KG1 (cell line): ENCODE measurements around the gene NELFE.

Source experiments
- DNase-seq: peaks from one replicate; lab custom pipeline; 2025; lab: John Stamatoyannopoulos, UW

The NELFE gene

DNA sequence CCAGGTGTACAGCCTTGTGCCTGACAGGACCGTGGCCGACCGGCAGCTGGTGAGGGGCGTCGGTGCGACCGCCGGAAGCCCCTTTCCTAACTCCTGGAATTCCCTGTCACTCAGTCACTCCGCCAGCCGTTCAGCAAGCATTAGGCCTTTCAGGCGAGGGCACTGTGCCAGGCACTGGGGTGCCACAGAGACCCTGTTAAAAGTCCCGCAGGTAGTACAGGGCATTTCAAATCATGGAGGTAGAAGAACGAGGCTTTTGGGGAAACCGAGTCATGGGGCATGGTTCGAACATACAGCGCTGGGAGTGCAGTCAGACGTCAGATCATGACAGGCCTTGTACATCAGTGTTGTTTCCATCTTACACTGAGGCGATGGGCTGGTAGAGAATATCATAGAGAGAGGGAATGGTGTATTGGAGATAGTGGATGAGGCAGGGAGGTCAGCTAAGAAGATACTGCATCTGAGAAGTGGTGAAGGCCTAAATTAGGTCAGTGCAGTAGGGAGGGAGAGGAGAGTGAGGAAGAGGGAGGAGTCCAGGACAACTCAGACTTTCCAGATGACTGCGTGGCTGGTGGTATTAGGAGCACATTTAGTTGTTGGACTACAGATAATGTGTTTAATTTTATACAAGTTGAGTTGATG lies 14.1 kb upstream of the NELFE start:
- no peak for DNase-seq

- DNase-seq, result peak; percentile 96
Measured at GRCh38 chr6:31971993-31972708, 13.4 kb upstream of the NELFE start, which contains the start of gene DXO. TSS of gene DXO (minus strand) at chr6:31972138. CDS start at chr6:31971675, 463 bp downstream.

DNA sequence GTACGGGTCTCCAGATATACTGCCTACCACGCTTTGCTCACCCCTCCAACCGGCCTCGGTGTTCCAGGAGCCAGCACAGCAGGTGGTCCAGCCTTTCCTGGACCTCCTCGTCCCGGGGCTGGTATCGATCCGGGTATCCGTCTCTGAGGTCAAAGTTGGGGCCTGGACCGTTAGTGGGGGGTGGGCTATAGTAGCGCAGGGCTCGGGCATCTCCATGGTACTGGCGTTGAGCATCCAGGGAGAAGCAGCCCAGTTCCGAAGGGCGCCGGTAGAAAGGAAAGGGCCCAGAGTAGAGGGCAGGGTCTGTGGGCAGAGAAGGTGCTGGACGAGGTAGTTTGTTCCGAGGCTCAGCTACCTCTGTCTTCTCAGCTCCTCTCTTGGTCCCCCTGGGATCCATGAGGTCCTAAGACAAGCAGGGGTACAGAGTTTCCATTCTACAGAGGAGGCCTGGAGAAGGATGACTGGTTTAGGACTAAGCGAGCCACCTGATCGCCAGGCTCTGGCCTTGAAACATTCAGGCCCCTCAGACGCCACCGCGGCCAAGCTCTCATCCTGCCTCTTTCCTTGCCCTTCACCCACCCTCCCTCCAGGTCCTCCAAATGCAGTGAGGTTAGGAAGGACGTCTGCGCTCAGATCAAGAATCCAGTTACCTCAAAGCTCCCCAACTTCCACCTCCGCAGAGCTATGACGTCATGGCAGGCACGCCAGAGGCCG lies 12.7 kb upstream of the NELFE start:
- no peak for DNase-seq

- DNase-seq, result no peak
Measured at GRCh38 chr6:31970604-31971271, 12.0 kb upstream of the NELFE start.

- no peak for DNase-seq
Measured at GRCh38 chr6:31969712-31970603, 11.2 kb upstream of the NELFE start.

GRCh38 chr6:31968791-31969711 lies 10.3 kb upstream of the NELFE start:
- no peak for DNase-seq

- DNase-seq, result no peak
Measured at GRCh38 chr6:31968326-31968725, 9.6 kb upstream of the NELFE start.

DNA sequence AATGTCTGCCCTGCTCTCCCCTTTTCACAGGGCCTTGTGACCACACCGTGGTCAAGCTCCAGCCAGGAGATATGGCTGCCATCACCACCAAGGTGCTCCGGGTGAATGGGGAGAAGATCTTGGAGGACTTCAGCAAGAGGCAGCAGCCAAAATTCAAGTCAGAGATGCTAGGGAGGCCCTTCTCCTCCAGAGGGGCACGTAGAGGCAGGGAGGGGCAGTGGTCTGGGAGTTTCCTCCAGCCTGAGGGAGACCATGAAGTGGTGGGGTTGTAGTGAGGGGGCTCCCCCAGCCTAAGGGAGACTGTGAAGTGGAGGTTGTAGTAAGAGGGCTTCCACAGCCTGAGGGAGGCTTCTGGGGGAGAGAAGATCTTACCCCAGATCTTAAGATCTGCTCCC lies 9.2 kb upstream of the NELFE start:
- DNase-seq, result no peak

DNA sequence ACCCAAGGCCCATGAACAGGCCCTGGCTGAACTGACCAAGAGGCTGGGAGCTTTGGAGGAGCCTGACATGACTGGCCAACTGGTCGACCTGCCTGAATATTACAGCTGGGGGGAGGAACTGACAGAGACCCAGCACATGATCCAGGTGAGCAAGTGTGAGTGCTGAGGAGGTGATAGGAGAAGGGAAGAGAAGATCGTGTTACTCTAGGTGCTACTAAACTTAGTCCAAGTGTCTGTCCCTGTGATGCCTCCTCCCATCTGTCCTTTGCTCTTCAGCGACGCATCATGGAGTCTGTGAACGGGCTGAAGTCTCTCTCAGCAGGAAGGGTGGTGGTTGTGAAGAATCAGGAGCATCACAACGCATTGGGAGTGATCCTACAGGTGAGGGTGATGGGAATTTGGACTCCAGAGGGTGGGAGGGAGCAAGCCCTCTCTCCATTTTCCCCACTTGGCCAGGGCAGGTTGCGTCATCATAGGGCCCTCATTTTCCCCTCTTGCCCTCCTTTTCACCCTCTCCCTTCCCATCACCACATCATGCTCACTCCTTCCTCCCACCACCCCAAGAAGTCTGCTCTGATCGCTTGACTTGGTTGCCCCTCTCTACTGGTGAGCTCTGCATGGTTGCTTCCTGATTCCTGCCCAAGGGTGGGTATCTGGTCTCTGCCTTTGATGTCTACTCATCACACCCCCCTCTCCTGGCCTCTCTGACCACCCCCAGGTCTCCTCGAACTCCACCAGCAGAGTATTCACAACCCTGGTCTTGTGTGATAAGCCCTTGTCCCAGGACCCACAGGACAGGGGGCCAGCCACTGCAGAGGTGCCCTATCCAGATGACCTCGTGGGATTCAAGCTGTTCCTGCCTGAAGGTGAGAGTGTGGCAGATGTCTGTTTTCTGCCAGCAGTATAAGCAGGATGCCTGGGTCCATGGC lies 8.5 kb upstream of the NELFE start:
- DNase-seq, result no peak

GRCh38 chr6:31966506-31966905 lies 7.7 kb upstream of the NELFE start:
- DNase-seq, result no peak

DNA sequence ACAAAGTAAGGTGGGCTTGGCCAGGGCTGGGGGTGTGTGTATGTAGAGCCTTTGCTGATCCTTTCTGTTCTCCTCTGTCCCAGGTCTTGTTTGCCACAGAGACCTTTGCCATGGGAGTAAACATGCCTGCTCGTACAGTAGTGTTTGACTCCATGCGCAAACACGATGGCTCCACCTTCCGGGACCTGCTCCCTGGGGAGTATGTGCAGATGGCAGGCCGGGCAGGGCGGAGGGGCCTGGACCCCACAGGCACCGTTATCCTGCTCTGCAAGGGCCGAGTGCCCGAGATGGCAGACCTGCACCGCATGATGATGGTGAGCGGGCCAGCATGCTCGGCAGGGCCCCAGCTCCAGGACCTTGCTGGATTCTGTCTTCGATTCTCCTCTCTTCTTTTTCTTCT lies 6.9 kb upstream of the NELFE start:
- DNase-seq, result no peak

- DNase-seq, result no peak
Measured at GRCh38 chr6:31963921-31964320, 5.2 kb upstream of the NELFE start.

DNA sequence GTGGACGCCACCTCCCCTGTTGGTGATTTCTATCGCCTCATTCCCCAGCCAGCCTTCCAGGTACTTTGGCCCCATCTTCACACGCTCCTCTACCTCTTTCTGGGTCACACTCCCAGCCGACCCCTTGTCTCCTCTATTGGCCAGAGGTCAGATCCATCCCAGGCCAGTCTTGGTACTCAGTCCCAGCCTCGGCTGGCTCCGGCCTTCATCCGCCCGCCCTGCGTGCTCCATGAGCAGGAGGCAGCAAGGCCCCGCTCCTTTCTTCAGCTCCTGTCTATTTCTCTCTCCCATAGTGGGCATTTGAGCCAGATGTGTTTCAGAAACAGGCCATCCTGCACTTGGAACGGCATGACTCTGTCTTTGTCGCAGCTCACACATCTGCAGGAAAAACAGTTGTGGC lies 2.8 kb upstream of the NELFE start:
- DNase-seq, result no peak

DNA sequence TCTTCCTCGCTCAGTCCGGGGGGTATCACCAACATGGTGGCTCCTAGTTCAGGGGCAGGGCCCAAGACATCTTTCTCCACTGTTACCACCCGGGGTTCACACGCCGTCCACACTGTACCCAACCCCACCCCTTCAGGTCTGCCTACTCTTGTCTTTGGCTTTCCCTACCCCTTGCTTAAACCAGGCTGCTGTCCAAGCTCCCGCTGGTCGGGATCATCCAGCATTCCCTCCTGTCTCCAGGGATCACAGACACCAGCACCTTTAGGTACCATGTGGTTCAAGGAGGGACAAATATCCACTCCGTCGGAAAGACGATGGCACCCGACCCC lies 395 bp downstream of the NELFE start:
- DNase-seq, result no peak

GRCh38 chr6:31956796-31957195 lies 2.0 kb downstream of the NELFE start:
- no peak for DNase-seq

- no peak for DNase-seq
Measured at GRCh38 chr6:31954511-31954910, 4.3 kb downstream of the NELFE start.

GRCh38 chr6:31952890-31953289 lies 5.9 kb downstream of the NELFE start:
- DNase-seq, result no peak

DNA sequence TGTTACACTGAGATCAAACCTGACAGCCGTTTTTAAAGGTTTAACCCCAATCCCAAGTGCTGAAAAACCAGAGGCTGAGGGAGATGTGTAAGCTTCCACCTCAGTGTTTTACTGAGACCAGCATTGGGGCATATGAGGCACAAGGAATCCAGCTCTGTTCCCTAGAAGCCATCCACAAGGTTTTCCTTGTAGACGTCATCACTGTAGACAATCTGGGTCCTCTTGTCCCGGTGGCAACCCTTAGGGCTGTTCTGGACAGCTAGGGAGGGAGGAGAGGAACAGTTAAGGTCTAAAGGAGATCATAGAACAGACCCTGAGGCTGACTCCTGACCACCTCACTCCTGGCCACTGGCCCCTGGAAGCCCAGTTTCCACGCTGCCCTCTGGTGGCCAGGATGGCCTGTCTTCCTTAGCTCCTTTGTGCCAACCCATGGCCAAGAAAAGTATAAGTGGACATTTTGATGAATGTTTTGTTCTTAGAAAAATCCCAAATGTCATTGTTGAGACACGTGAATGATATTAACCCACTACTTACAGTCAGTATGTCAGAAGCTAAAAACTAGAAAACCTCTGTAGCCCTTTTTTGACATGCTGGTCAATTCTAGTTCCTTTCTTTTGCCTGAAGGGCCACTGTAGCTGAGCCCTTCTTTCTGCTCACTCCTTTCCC lies 6.5 kb downstream of the NELFE start:
- no peak for DNase-seq
